Activated CD8-positive, alpha-beta T cell treated with anti-CD3 and anti-CD28 coated beads, Interleukin-2, amount 10 ng/mL, durations not matched to agents 7 days and 5 days (primary cell): ENCODE results near the gene SPG7. TPM values are rescaled to one million over a fixed set of nuclear protein-coding genes. Genes with fewer than 3 reads are reported as not detected.

ENCODE experiments used
- ATAC-seq: fragments of 150-1000 bp; cut with Tn5 transposase; one replicate; pipeline ENCODE4 v1.10.0; 2021; ENCODE audit warnings: moderate library complexity
- CTCF ChIA-PET: fragments of 350-600 bp; sonication (Branson Sonifier 250); formaldehyde crosslinking; loops from one replicate; lab custom pipeline; 2021; ENCODE audit warnings: antibody characterized with exemption; lab: Charles Lee
- POLR2A ChIA-PET: fragments of 350-600 bp; sonication (Branson Sonifier 250); formaldehyde crosslinking; loops from one replicate; lab custom pipeline; 2021; ENCODE audit warnings: antibody characterized with exemption; lab: Charles Lee
- DNase-seq: peaks from one replicate; pipeline ENCODE4 v3.0.0-alpha.2; 2020
- H3K27ac Mint-ChIP-seq: one replicate; pipeline ENCODE4 v1.8.0; 2021; ENCODE audit warnings: mild to moderate bottlenecking, mixed read lengths
- H3K27me3 Mint-ChIP-seq: one replicate; pipeline ENCODE4 v1.8.0; 2021; ENCODE audit warnings: low read depth, mixed read lengths
- H3K36me3 Mint-ChIP-seq: one replicate; pipeline ENCODE4 v1.8.0; 2021; ENCODE audit warnings: low read depth, mixed read lengths
- H3K4me1 Mint-ChIP-seq: one replicate; pipeline ENCODE4 v1.8.0; 2021; ENCODE audit warnings: low read depth, mixed read lengths
- H3K4me3 Mint-ChIP-seq: one replicate; pipeline ENCODE4 v1.8.0; 2021; ENCODE audit warnings: mild to moderate bottlenecking, mixed read lengths
- H3K9me3 Mint-ChIP-seq: one replicate; pipeline ENCODE4 v1.8.0; 2022; ENCODE audit warnings: mixed read lengths; ENCODE audit not compliant: insufficient read depth
- total RNA-seq, 2 experiments: library from RNA; stranded (reverse); gene quantifications; one replicate each; pipeline ENCODE4 v1.2.3, GENCODE V29; 2021

SPG7 gene
- total RNA-seq, 2 experiments from 2014 or later = 94.7 to 98.4 TPM

DNA sequence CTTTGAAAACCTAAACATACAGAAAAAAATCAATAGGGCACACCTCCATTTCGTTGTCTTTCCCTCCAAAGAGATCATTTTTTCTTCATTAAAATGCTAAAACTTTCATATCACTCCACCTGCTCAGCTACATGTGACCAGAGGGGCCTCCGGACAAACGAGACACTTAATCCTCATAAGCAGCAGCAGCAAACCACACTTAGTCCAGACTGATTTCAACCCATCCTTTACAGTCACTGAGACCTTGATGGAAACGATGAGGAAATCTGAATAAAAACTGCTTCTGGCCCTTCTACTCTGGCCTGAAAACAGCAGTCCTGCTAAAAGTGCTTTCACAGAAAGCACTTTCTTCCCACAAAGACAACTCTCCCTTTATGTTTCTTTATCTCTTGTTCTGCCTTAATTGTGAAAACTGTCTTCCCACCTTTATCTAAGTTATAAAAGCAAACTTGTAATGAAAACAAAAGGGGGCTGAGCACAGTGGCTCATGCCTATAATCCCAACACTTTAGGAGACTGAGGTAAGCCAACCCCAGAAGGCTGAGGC is 22.4 kb upstream of the SPG7 start:
- ChIA-PET CTCF (interaction anchor here (1.1 to 3.1 kb wide), 5 partner anchors 9 to 39 kb away, joined by 4 to 10 read pairs (median 5); partner anchors contain the start of gene SPG7), POLR2A (interaction anchor here (0.7 to 4.6 kb wide), 3 partner anchors 11 to 22 kb away, joined by 3 to 16 read pairs (median 8); partner anchors contain the start of gene SPG7)
- H3K27ac Mint-ChIP-seq = peak overlapping the region; percentile 80
- H3K4me3 Mint-ChIP-seq = peak overlapping the region; percentile 66
- no peak for DNase-seq
- H3K9me3 Mint-ChIP-seq = no peaks in the 10 kb centered on the region
- H3K27me3 Mint-ChIP-seq = no peaks in the 10 kb centered on the region
- peaks cover 56% of the 10 kb centered on the region for H3K36me3 Mint-ChIP-seq
- no peak for ATAC-seq
- H3K4me1 Mint-ChIP-seq = peaks cover 77% of the 10 kb centered on the region

GRCh38 chr16:89489040-89489897 is 18.9 kb upstream of the SPG7 start:
- ChIA-PET CTCF (interaction anchor here (0.6 to 1.6 kb wide), 7 partner anchors 17 to 154 kb away, joined by 3 to 6 read pairs (median 3); no protein-coding TSS in a partner anchor), POLR2A (interaction anchor here (0.6 to 2.8 kb wide), 14 partner anchors 16 to 139 kb away, joined by 3 to 25 read pairs (median 4); partner anchors contain the start of gene SPG7)
- Mint-ChIP-seq H3K27ac (peak overlapping the region; percentile 88), H3K4me1 (peaks cover 67% of the 10 kb centered on the region), H3K4me3 (peak overlapping the region; percentile 83), H3K9me3 (no peaks in the 10 kb centered on the region), H3K36me3 (peaks cover 26% of the 10 kb centered on the region), H3K27me3 (no peaks in the 10 kb centered on the region)
- DNase-seq = peak; percentile 92
- peak; percentile 28 for ATAC-seq

DNA sequence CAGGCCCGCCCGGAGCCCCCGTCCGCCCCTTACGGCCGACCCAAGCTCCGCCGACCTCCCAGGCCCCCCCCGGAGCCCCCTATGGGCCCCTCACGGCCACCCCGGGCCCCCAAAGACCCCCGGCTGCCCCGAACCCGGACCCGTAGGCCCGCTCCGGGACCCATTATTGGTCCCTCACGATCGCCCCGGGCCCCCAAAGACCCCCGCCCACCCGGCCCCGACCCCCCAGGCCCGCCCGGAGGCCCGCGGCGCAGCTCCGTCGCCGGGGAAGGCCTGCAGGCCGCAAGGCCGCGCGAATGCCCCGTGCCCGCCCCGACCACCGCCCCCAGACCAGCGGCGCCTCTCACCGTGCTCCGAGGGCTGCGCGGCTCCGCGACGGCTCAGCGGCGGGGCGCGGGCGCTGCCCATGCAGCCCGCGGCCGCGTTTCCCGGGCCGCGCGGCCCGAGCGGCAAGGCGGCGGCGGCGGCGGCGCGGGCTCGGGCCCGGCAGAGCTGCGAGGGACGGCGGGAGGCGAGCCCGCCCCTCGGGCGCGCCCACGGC is 18.2 kb upstream of the SPG7 start:
- no peak for ATAC-seq
- no peaks in the 10 kb centered on the region for H3K27me3 Mint-ChIP-seq
- POLR2A ChIA-PET = interaction anchor here (1.3 to 2.8 kb wide), 7 partner anchors 15 to 139 kb away, joined by 4 to 25 read pairs (median 7); partner anchors contain the start of gene SPG7
- H3K9me3 Mint-ChIP-seq = no peaks in the 10 kb centered on the region
- no peak overlapping the region for H3K27ac Mint-ChIP-seq
- peaks cover 60% of the 10 kb centered on the region for H3K4me1 Mint-ChIP-seq
- peaks cover 21% of the 10 kb centered on the region for H3K36me3 Mint-ChIP-seq
- CTCF ChIA-PET = interaction anchor here (1.2 to 1.5 kb wide), 3 partner anchors 19 to 155 kb away, joined by 3 to 4 read pairs (median 4); partner anchors contain the start of gene SPG7
- DNase-seq = no peak
- H3K4me3 Mint-ChIP-seq = no peak overlapping the region

GRCh38 chr16:89490439-89491237 is 17.6 kb upstream of the SPG7 start, which contains the start of gene ANKRD11:
Gene ANKRD11 (minus strand): TSS chr16:89490561. CDS start chr16:89317019, 173,542 bp downstream.
- DNase-seq = peak; percentile 100
- peaks cover 53% of the 10 kb centered on the region for H3K4me1 Mint-ChIP-seq
- peak; percentile 90 for ATAC-seq
- ChIA-PET POLR2A (interaction anchor here (0.8 to 2.8 kb wide), 8 partner anchors 13 to 140 kb away, joined by 3 to 25 read pairs (median 4); partner anchors contain the start of gene SPG7), CTCF (interaction anchor here (1.2 kb wide), 1 partner anchor 18 kb away, joined by 4 read pairs; the partner anchor contains the start of gene SPG7)
- peak within 1 kb of the TSS; percentile 89 for H3K4me3 Mint-ChIP-seq
- no peaks in the 10 kb centered on the region for H3K9me3 Mint-ChIP-seq
- H3K27ac Mint-ChIP-seq = peak within 1 kb of the TSS; percentile 88
- no peaks in the 10 kb centered on the region for H3K27me3 Mint-ChIP-seq
- peaks cover 17% of the 10 kb centered on the region for H3K36me3 Mint-ChIP-seq

DNA sequence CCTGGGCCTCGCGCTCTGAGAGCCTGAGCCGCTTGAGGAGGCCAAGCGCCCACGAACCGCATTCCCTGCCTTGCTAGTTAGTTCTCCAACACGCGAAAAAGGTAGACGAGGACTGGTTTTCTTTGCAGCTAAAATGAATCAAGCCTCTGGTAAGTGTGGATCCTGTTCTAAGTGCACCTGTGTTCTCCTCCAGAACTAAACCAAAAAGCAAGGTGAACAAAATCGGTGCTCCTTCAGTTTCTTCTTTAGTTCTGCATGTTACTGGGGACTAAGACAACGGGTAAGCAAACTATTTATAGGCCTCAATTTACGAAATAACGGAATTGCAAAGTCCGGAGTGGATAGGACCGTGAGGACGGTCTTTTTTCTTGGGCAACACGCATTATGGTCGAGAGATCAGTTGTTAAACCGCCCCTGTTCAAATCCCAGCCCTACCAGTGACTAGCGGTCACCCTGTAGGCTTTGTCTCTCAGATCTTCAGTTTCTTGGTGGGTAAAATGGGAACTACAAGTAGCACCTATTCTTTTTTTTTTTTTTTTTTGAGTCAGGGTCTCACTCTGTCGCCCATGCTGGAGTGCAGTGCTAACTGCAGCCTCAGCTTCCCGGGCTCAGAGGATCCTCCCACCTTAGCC is 16.8 kb upstream of the SPG7 start:
- Mint-ChIP-seq H3K9me3 (no peaks in the 10 kb centered on the region), H3K27ac (peak overlapping the region; percentile 86), H3K27me3 (no peaks in the 10 kb centered on the region), H3K36me3 (peaks cover 12% of the 10 kb centered on the region), H3K4me3 (peak overlapping the region; percentile 89), H3K4me1 (peaks cover 46% of the 10 kb centered on the region)
- ChIA-PET CTCF (interaction anchor here (1.2 kb wide), 1 partner anchor 17 kb away, joined by 4 read pairs; the partner anchor contains the start of gene SPG7), POLR2A (interaction anchor here (0.8 to 2.8 kb wide), 4 partner anchors 13 to 67 kb away, joined by 3 to 7 read pairs (median 4); no protein-coding TSS in a partner anchor)
- ATAC-seq (no peak), DNase-seq (no peak)

- POLR2A ChIA-PET = no interaction called here
- peaks cover 40% of the 10 kb centered on the region for H3K4me1 Mint-ChIP-seq
- CTCF ChIA-PET = no interaction called here
- no peaks in the 10 kb centered on the region for H3K9me3 Mint-ChIP-seq
- peaks cover 6% of the 10 kb centered on the region for H3K36me3 Mint-ChIP-seq
- peak overlapping the region; percentile 86 for H3K27ac Mint-ChIP-seq
- ATAC-seq = no peak
- H3K27me3 Mint-ChIP-seq = no peaks in the 10 kb centered on the region
- H3K4me3 Mint-ChIP-seq = peak overlapping the region; percentile 89
- DNase-seq = no peak
Observed at GRCh38 chr16:89491974-89492687, 16.1 kb upstream of the SPG7 start.

- peaks cover 26% of the 10 kb centered on the region for H3K4me1 Mint-ChIP-seq
- no peak overlapping the region for H3K4me3 Mint-ChIP-seq
- ATAC-seq (no peak), DNase-seq (no peak)
- H3K9me3 Mint-ChIP-seq = no peaks in the 10 kb centered on the region
- ChIA-PET CTCF (interaction anchor here (1.4 kb wide), 1 partner anchor 200 kb away, joined by 3 read pairs; no protein-coding TSS in a partner anchor), POLR2A (interaction anchor here (1.0 kb wide), 1 partner anchor 136 kb away, joined by 3 read pairs; no protein-coding TSS in a partner anchor)
- no peaks in the 10 kb centered on the region for H3K36me3 Mint-ChIP-seq
- H3K27me3 Mint-ChIP-seq = no peaks in the 10 kb centered on the region
- no peak overlapping the region for H3K27ac Mint-ChIP-seq
Observed at GRCh38 chr16:89493776-89494175, 14.4 kb upstream of the SPG7 start.

- Mint-ChIP-seq H3K27ac (no peak overlapping the region), H3K36me3 (no peaks in the 10 kb centered on the region), H3K4me3 (no peak overlapping the region)
Observed at GRCh38 chr16:89495121-89495520, 13.1 kb upstream of the SPG7 start.

DNA sequence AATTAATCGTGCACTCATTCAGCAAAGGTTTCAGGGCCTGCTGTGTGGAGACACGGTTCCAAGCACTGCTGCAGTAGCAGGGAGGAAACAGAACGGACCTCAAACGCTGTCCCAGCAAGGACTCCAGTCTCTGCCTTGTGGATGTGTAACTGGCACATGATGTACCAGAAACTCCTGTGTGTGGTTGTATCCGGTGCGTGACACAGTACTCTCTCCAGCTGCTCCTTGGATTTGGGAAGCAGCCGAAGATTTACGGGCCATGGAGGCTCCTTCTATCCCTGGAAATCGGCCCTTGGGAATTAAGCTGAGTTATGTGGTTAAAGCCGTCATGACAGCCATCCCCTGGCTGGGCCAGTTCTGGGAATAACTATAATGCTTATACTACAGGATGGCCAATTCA is 9.4 kb upstream of the SPG7 start:
- Mint-ChIP-seq H3K4me1 (peaks cover 4% of the 10 kb centered on the region), H3K36me3 (no peaks in the 10 kb centered on the region), H3K4me3 (no peak overlapping the region), H3K27me3 (no peaks in the 10 kb centered on the region), H3K27ac (no peak overlapping the region), H3K9me3 (no peaks in the 10 kb centered on the region)
- DNase-seq = no peak
- ChIA-PET POLR2A (no interaction called here), CTCF (no interaction called here)
- ATAC-seq = no peak

More at GRCh38 chr16:89495121-89495520, 13.1 kb upstream of the SPG7 start:
- ChIA-PET POLR2A (interaction anchor here (1.1 to 1.2 kb wide), 2 partner anchors 10 to 135 kb away, joined by 5 to 7 read pairs; no protein-coding TSS in a partner anchor), CTCF (interaction anchor here (1.1 to 2.7 kb wide), 3 partner anchors 9 to 201 kb away, joined by 3 to 8 read pairs (median 4); partner anchors contain the start of gene SPG7)
- DNase-seq = no peak
- no peaks in the 10 kb centered on the region for H3K9me3 Mint-ChIP-seq
- H3K27me3 Mint-ChIP-seq = no peaks in the 10 kb centered on the region
- peaks cover 23% of the 10 kb centered on the region for H3K4me1 Mint-ChIP-seq
- no peak for ATAC-seq

DNA sequence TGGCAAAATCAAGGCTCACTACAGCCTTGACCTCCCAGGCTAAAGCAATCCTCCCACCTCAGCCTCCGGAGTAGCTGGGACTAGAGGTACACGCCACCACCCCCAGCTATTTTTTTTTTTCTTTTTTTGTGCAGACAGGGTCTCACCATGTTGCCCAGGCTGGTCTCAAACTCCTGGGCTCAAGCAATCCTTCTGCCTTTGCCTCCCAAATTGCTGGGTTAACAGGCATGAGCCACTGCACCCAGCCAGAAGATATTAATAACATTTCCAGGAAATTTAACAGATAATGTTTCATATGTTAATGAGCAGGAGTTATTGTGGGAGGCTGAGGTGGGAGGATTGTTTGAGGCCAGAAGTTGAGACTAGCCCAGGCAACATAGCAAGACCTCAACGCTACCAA is 8.4 kb upstream of the SPG7 start:
- no peak for DNase-seq
- ChIA-PET POLR2A (no interaction called here), CTCF (no interaction called here)
- Mint-ChIP-seq H3K27ac (no peak overlapping the region), H3K4me1 (peaks cover 2% of the 10 kb centered on the region), H3K27me3 (no peaks in the 10 kb centered on the region), H3K9me3 (no peaks in the 10 kb centered on the region), H3K4me3 (no peak overlapping the region), H3K36me3 (no peaks in the 10 kb centered on the region)
- no peak for ATAC-seq
